MCF 10A (cell line): ENCODE data around the gene VRK1. TPM values are rescaled to one million over a fixed set of nuclear protein-coding genes. Genes with fewer than 3 reads are reported as not detected.

Experiments used
- BruUV-seq: library from RNA; stranded (reverse); fragments of 400-500 nt; replicated peaks from 2 replicates; lab custom pipeline; 2021; lab: Mats Ljungman, UMichigan
- CTCF ChIA-PET: fragments of 300-600 bp; sonication (Branson Sonifier 250); formaldehyde crosslinking; extraction: SDS; loops from one replicate; lab custom pipeline; 2021; ENCODE audit warnings: antibody characterized with exemption, inconsistent platforms; lab: Yijun Ruan, JAX
- POLR2A ChIA-PET: fragments of 300-600, 350-650 bp; sonication (Branson Sonifier 250); formaldehyde crosslinking; extraction: SDS; loops from one replicate; lab custom pipeline; 2020; ENCODE audit warnings: antibody characterized with exemption, inconsistent platforms; lab: Yijun Ruan, JAX
- DNase-seq: peaks from one replicate; pipeline ENCODE4 v3.0.0-alpha.2; 2018; ENCODE audit not compliant: unreplicated experiment
- H3K27ac Mint-ChIP-seq: one replicate; pipeline ENCODE4 v1.8.0; 2022; ENCODE audit warnings: mild to moderate bottlenecking, low read depth, mixed read lengths; ENCODE audit not compliant: unreplicated experiment
- H3K27me3 Mint-ChIP-seq: one replicate; pipeline ENCODE4 v1.8.0; 2022; ENCODE audit warnings: mixed read lengths; ENCODE audit not compliant: insufficient read depth, unreplicated experiment
- H3K36me3 Mint-ChIP-seq: one replicate; pipeline ENCODE4 v1.8.0; 2022; ENCODE audit warnings: mild to moderate bottlenecking, moderate library complexity, mixed read lengths; ENCODE audit not compliant: insufficient read depth, unreplicated experiment
- H3K4me1 Mint-ChIP-seq: one replicate; pipeline ENCODE4 v1.8.0; 2022; ENCODE audit warnings: mixed read lengths; ENCODE audit not compliant: insufficient read depth, unreplicated experiment
- H3K4me3 Mint-ChIP-seq: one replicate; pipeline ENCODE4 v1.8.0; 2022; ENCODE audit warnings: mild to moderate bottlenecking, moderate library complexity, mixed read lengths; ENCODE audit not compliant: unreplicated experiment
- H3K9me3 Mint-ChIP-seq: one replicate; pipeline ENCODE4 v1.8.0; 2022; ENCODE audit warnings: mixed read lengths; ENCODE audit not compliant: unreplicated experiment
- intact Hi-C: fragments of 100-400 bp; cut with micrococcal nuclease; formaldehyde crosslinking; loops from 2 replicates; pipeline ENCODE4 v1.14.1; 2022
- total RNA-seq: library from RNA; stranded (reverse); gene quantifications from 2 replicates; pipeline ENCODE4 v1.2.3, GENCODE V29; 2022
- TF ChIP-seq, protein P1 (sequence below): fragments of 200-600 bp; IDR thresholded peaks from one replicate; pipeline ENCODE4 v1.8.0; 2022; ENCODE audit warnings: antibody characterized with exemption, mild to moderate bottlenecking; ENCODE audit not compliant: unreplicated experiment

Gene VRK1
- total RNA-seq, 1 experiment from 2014 or later: 17.7 TPM

- intact Hi-C loops: no loop called here
- Mint-ChIP-seq H3K9me3 (no peaks in the 10 kb centered on the region), H3K36me3 (peaks cover 7% of the 10 kb centered on the region), H3K27ac (no peak overlapping the region), H3K27me3 (no peaks in the 10 kb centered on the region), H3K4me3 (no peak overlapping the region), H3K4me1 (no peaks in the 10 kb centered on the region)
- ChIA-PET CTCF (no interaction called here), POLR2A (no interaction called here)
- BruUV-seq: no TSS peak
- TF ChIP-seq, protein P1, sequence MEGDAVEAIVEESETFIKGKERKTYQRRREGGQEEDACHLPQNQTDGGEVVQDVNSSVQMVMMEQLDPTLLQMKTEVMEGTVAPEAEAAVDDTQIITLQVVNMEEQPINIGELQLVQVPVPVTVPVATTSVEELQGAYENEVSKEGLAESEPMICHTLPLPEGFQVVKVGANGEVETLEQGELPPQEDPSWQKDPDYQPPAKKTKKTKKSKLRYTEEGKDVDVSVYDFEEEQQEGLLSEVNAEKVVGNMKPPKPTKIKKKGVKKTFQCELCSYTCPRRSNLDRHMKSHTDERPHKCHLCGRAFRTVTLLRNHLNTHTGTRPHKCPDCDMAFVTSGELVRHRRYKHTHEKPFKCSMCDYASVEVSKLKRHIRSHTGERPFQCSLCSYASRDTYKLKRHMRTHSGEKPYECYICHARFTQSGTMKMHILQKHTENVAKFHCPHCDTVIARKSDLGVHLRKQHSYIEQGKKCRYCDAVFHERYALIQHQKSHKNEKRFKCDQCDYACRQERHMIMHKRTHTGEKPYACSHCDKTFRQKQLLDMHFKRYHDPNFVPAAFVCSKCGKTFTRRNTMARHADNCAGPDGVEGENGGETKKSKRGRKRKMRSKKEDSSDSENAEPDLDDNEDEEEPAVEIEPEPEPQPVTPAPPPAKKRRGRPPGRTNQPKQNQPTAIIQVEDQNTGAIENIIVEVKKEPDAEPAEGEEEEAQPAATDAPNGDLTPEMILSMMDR: no peak
- DNase-seq: no peak
Observed at GRCh38 chr14:96894966-96895365, 97.8 kb downstream of the VRK1 start.

DNA sequence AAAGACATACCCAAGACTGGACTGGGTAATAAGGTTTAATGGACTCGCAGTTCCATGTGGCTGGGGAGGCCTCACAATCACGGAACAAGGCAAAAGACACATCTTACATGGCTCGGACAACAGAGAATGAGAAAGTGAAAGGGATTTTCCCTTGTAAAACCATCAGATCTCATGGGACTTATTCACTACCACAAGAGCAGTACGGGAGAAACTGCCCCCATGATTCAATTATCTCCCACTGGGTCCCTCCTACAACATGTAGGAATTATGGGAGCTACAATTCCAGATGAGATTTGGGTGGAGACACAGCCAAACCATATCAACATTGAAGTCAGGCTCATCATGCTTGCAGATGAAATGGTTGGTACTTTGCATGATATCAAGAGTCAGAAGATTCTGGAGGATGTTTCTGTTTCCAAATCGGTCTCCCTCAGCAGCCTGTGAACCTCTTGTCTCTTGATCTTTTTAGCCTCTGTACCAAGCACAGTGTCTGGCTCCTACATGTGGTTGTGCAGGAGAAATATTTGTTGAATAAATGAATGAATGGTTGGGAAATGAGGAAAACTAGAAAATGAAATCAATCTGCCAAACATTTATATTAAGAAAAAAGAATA is 98.6 kb downstream of the VRK1 start:
- peaks cover 12% of the 10 kb centered on the region for H3K36me3 Mint-ChIP-seq
- no peaks in the 10 kb centered on the region for H3K4me1 Mint-ChIP-seq
- no peak for DNase-seq
- ChIA-PET POLR2A (no interaction called here), CTCF (interaction anchor here (0.6 kb wide), 1 partner anchor 11 kb away, joined by 3 read pairs; no protein-coding TSS in a partner anchor)
- intact Hi-C loops: no loop called here
- no TSS peak for BruUV-seq
- H3K27ac Mint-ChIP-seq: no peak overlapping the region
- TF ChIP-seq, protein P1: no peak
- H3K9me3 Mint-ChIP-seq: no peaks in the 10 kb centered on the region
- H3K4me3 Mint-ChIP-seq: no peak overlapping the region
- H3K27me3 Mint-ChIP-seq: no peaks in the 10 kb centered on the region

GRCh38 chr14:96897184-96897583 is 100.0 kb downstream of the VRK1 start:
- Mint-ChIP-seq H3K4me3 (no peak overlapping the region), H3K9me3 (no peaks in the 10 kb centered on the region), H3K27me3 (no peaks in the 10 kb centered on the region), H3K27ac (no peak overlapping the region), H3K36me3 (peaks cover 12% of the 10 kb centered on the region), H3K4me1 (no peaks in the 10 kb centered on the region)
- ChIA-PET CTCF (no interaction called here), POLR2A (no interaction called here)
- intact Hi-C loops: no loop called here
- no peak for DNase-seq
- no TSS peak for BruUV-seq
- TF ChIP-seq, protein P1: no peak

- POLR2A ChIA-PET: no interaction called here
- CTCF ChIA-PET: no interaction called here
- H3K27ac Mint-ChIP-seq: no peak overlapping the region
- peaks cover 7% of the 10 kb centered on the region for H3K4me1 Mint-ChIP-seq
- no peaks in the 10 kb centered on the region for H3K9me3 Mint-ChIP-seq
- BruUV-seq: no TSS peak
- no peak overlapping the region for H3K4me3 Mint-ChIP-seq
- no peak for DNase-seq
- intact Hi-C loops: no loop called here
- no peaks in the 10 kb centered on the region for H3K27me3 Mint-ChIP-seq
- peaks cover 5% of the 10 kb centered on the region for H3K36me3 Mint-ChIP-seq
- TF ChIP-seq, protein P1: no peak
Observed at GRCh38 chr14:96901227-96901626, 104.0 kb downstream of the VRK1 start.
